Activated CD4-positive, alpha-beta memory T cell treated with anti-CD3 and anti-CD28 coated beads, Interleukin-2, amount 10 ng/mL, durations not matched to agents 7 days and 5 days (primary cell): ENCODE results near the gene WDR27. TPM values are rescaled to one million over a fixed set of nuclear protein-coding genes. Genes with fewer than 3 reads are reported as not detected.
"Not testable (repeated sequence)": the region's sequence is repeated elsewhere in the genome, so short reads cannot be mapped to it uniquely, and the experiment has no call there.

Experiments used
- CTCF ChIA-PET: fragments of 350-600 bp; sonication (Branson Sonifier 250); formaldehyde crosslinking; loops from one replicate; lab custom pipeline; 2021; ENCODE audit warnings: antibody characterized with exemption, inconsistent platforms; lab: Charles Lee
- POLR2A ChIA-PET: fragments of 350-600 bp; sonication (Branson Sonifier 250); formaldehyde crosslinking; loops from one replicate; lab custom pipeline; 2021; ENCODE audit warnings: antibody characterized with exemption; lab: Charles Lee
- DNase-seq: peaks from one replicate; pipeline ENCODE4 v3.0.0-alpha.2; 2020
- H3K27ac Mint-ChIP-seq: one replicate; pipeline ENCODE4 v1.8.0; 2021; ENCODE audit warnings: mild to moderate bottlenecking, mixed read lengths
- H3K27me3 Mint-ChIP-seq: one replicate; pipeline ENCODE4 v1.8.0; 2021; ENCODE audit warnings: mixed read lengths
- H3K36me3 Mint-ChIP-seq: one replicate; pipeline ENCODE4 v1.8.0; 2021; ENCODE audit warnings: low read depth, mixed read lengths
- H3K4me1 Mint-ChIP-seq: one replicate; pipeline ENCODE4 v1.8.0; 2021; ENCODE audit warnings: mixed read lengths
- H3K4me3 Mint-ChIP-seq: one replicate; pipeline ENCODE4 v1.8.0; 2021; ENCODE audit warnings: mild to moderate bottlenecking, mixed read lengths
- H3K9me3 Mint-ChIP-seq: one replicate; pipeline ENCODE4 v1.8.0; 2021; ENCODE audit warnings: mixed read lengths
- total RNA-seq, 2 experiments: library from RNA; stranded (reverse); gene quantifications; one replicate each; pipeline ENCODE4 v1.2.3, GENCODE V29; 2021

Gene WDR27
- total RNA-seq, 2 experiments from 2014 or later = 24.9 to 25.2 TPM

GRCh38 chr6:169469028-169469427 is 232.8 kb downstream of the WDR27 start:
- Mint-ChIP-seq H3K4me1 (no peaks in the 10 kb centered on the region), H3K36me3 (peaks cover 4% of the 10 kb centered on the region), H3K4me3 (no peak overlapping the region), H3K27ac (no peak overlapping the region), H3K27me3 (no peaks in the 10 kb centered on the region), H3K9me3 (peaks cover 22% of the 10 kb centered on the region)
- ChIA-PET POLR2A (no interaction called here), CTCF (no interaction called here)
- DNase-seq = no peak

GRCh38 chr6:169467755-169468154 is 234.1 kb downstream of the WDR27 start:
- H3K4me3 Mint-ChIP-seq, H3K4me1 Mint-ChIP-seq, CTCF ChIA-PET, H3K27ac Mint-ChIP-seq, POLR2A ChIA-PET, H3K36me3 Mint-ChIP-seq, DNase-seq, H3K27me3 Mint-ChIP-seq: not testable (repeated sequence)
- peaks cover 19% of the 10 kb centered on the region for H3K9me3 Mint-ChIP-seq

- POLR2A ChIA-PET, H3K4me1 Mint-ChIP-seq, H3K36me3 Mint-ChIP-seq, H3K27ac Mint-ChIP-seq, DNase-seq, CTCF ChIA-PET, H3K4me3 Mint-ChIP-seq, H3K27me3 Mint-ChIP-seq: not testable (repeated sequence)
- peaks cover 19% of the 10 kb centered on the region for H3K9me3 Mint-ChIP-seq
Measured at GRCh38 chr6:169466256-169466655, 235.6 kb downstream of the WDR27 start.

- no peaks in the 10 kb centered on the region for H3K36me3 Mint-ChIP-seq
- no peaks in the 10 kb centered on the region for H3K27me3 Mint-ChIP-seq
- no peak for DNase-seq
- H3K4me3 Mint-ChIP-seq = no peak overlapping the region
- H3K27ac Mint-ChIP-seq = no peak overlapping the region
- POLR2A ChIA-PET = no interaction called here
- CTCF ChIA-PET = no interaction called here
- H3K9me3 Mint-ChIP-seq = peaks cover 5% of the 10 kb centered on the region
- no peaks in the 10 kb centered on the region for H3K4me1 Mint-ChIP-seq
Measured at GRCh38 chr6:169457762-169458161, 244.1 kb downstream of the WDR27 start.

GRCh38 chr6:169456840-169457239 is 245.0 kb downstream of the WDR27 start:
- Mint-ChIP-seq H3K9me3 (peaks cover 5% of the 10 kb centered on the region), H3K27ac (no peak overlapping the region), H3K27me3 (no peaks in the 10 kb centered on the region), H3K4me3 (no peak overlapping the region), H3K4me1 (no peaks in the 10 kb centered on the region), H3K36me3 (no peaks in the 10 kb centered on the region)
- POLR2A ChIA-PET = no interaction called here
- CTCF ChIA-PET = no interaction called here
- DNase-seq = no peak

GRCh38 chr6:169455470-169455869 is 246.4 kb downstream of the WDR27 start:
- CTCF ChIA-PET = no interaction called here
- Mint-ChIP-seq H3K4me1 (no peaks in the 10 kb centered on the region), H3K9me3 (peaks cover 5% of the 10 kb centered on the region), H3K27me3 (no peaks in the 10 kb centered on the region), H3K4me3 (no peak overlapping the region), H3K36me3 (no peaks in the 10 kb centered on the region), H3K27ac (no peak overlapping the region)
- no peak for DNase-seq
- POLR2A ChIA-PET = no interaction called here

- POLR2A ChIA-PET = no interaction called here
Measured at GRCh38 chr6:169454872-169455204, 247.0 kb downstream of the WDR27 start.

GRCh38 chr6:169454204-169454871 is 247.5 kb downstream of the WDR27 start:
- Mint-ChIP-seq H3K27ac (no peak overlapping the region), H3K4me3 (no peak overlapping the region), H3K36me3 (no peaks in the 10 kb centered on the region), H3K9me3 (peaks cover 5% of the 10 kb centered on the region), H3K27me3 (no peaks in the 10 kb centered on the region), H3K4me1 (no peaks in the 10 kb centered on the region)
- POLR2A ChIA-PET = no interaction called here
- no peak for DNase-seq
- CTCF ChIA-PET = no interaction called here

More at GRCh38 chr6:169454872-169455204, 247.0 kb downstream of the WDR27 start:
- DNase-seq = no peak
- Mint-ChIP-seq H3K4me3 (no peak overlapping the region), H3K4me1 (no peaks in the 10 kb centered on the region), H3K27ac (no peak overlapping the region), H3K36me3 (no peaks in the 10 kb centered on the region), H3K9me3 (peaks cover 5% of the 10 kb centered on the region), H3K27me3 (no peaks in the 10 kb centered on the region)
- CTCF ChIA-PET = no interaction called here

- H3K36me3 Mint-ChIP-seq = no peaks in the 10 kb centered on the region
- ChIA-PET POLR2A (no interaction called here), CTCF (no interaction called here)
- no peaks in the 10 kb centered on the region for H3K27me3 Mint-ChIP-seq
- peaks cover 5% of the 10 kb centered on the region for H3K9me3 Mint-ChIP-seq
- no peaks in the 10 kb centered on the region for H3K4me1 Mint-ChIP-seq
- no peak for DNase-seq
- no peak overlapping the region for H3K4me3 Mint-ChIP-seq
- no peak overlapping the region for H3K27ac Mint-ChIP-seq
Measured at GRCh38 chr6:169452869-169453620, 248.8 kb downstream of the WDR27 start.

- ChIA-PET POLR2A (no interaction called here), CTCF (no interaction called here)
- Mint-ChIP-seq H3K9me3 (peaks cover 5% of the 10 kb centered on the region), H3K4me1 (no peaks in the 10 kb centered on the region), H3K27ac (no peak overlapping the region), H3K27me3 (no peaks in the 10 kb centered on the region), H3K4me3 (no peak overlapping the region), H3K36me3 (no peaks in the 10 kb centered on the region)
- DNase-seq = no peak
Measured at GRCh38 chr6:169452117-169452868, 249.5 kb downstream of the WDR27 start.

GRCh38 chr6:169451065-169451838 is 250.6 kb downstream of the WDR27 start:
- no peak for DNase-seq
- Mint-ChIP-seq H3K36me3 (no peaks in the 10 kb centered on the region), H3K27ac (no peak overlapping the region), H3K4me1 (no peaks in the 10 kb centered on the region), H3K9me3 (no peaks in the 10 kb centered on the region), H3K27me3 (no peaks in the 10 kb centered on the region), H3K4me3 (no peak overlapping the region)
- CTCF ChIA-PET = no interaction called here
- POLR2A ChIA-PET = no interaction called here

GRCh38 chr6:169450097-169450496 is 251.7 kb downstream of the WDR27 start:
- Mint-ChIP-seq H3K36me3 (no peaks in the 10 kb centered on the region), H3K9me3 (no peaks in the 10 kb centered on the region), H3K4me3 (no peak overlapping the region), H3K27ac (no peak overlapping the region), H3K4me1 (no peaks in the 10 kb centered on the region), H3K27me3 (no peaks in the 10 kb centered on the region)
- ChIA-PET POLR2A (no interaction called here), CTCF (interaction anchor here (0.6 kb wide), 1 partner anchor 36 kb away, joined by 3 read pairs; no protein-coding TSS in a partner anchor)
- no peak for DNase-seq

- Mint-ChIP-seq H3K36me3 (no peaks in the 10 kb centered on the region), H3K27ac (no peak overlapping the region), H3K4me3 (no peak overlapping the region), H3K9me3 (no peaks in the 10 kb centered on the region), H3K4me1 (no peaks in the 10 kb centered on the region), H3K27me3 (no peaks in the 10 kb centered on the region)
- CTCF ChIA-PET = no interaction called here
- DNase-seq = no peak
- POLR2A ChIA-PET = no interaction called here
Measured at GRCh38 chr6:169449221-169449620, 252.6 kb downstream of the WDR27 start.
